H9 (cell line): Measurements from ENCODE around the gene VWA1. TPM values are rescaled to one million over a fixed set of nuclear protein-coding genes. Genes with fewer than 3 reads are reported as not detected.
A peak's percentile ranks its signal among the peaks of the same experiment; 100 is the strongest.

Source experiments
- DNase-seq: peaks from one replicate; pipeline ENCODE4 v3.0.0-alpha.2; 2017
- H2AFZ ChIP-seq: one replicate; pipeline ENCODE4 v1.6.1; 2013; ENCODE audit warnings: mild to moderate bottlenecking, low read length, control low read depth, moderate library complexity
- H2AK5ac ChIP-seq: 2 replicates; pipeline ENCODE4 v1.6.1; 2013; ENCODE audit warnings: low read length, control low read depth, mixed read lengths; ENCODE audit not compliant: insufficient read length
- H2BK120ac ChIP-seq: one replicate; pipeline ENCODE4 v1.6.1; 2013; ENCODE audit warnings: low read depth, mild to moderate bottlenecking, low read length, control low read depth, inconsistent platforms; ENCODE audit not compliant: poor library complexity, severe bottlenecking
- H2BK12ac ChIP-seq: 2 replicates; pipeline ENCODE4 v1.6.1; 2013; ENCODE audit warnings: low read length, control low read depth, mixed read lengths, low read depth; ENCODE audit not compliant: insufficient read length
- H2BK15ac ChIP-seq: 2 replicates; pipeline ENCODE4 v1.6.1; 2013; ENCODE audit warnings: low read depth, low read length, control low read depth
- H2BK20ac ChIP-seq: one replicate; pipeline ENCODE4 v1.6.1; 2013; ENCODE audit warnings: low read depth, mild to moderate bottlenecking, low read length, control low read depth, inconsistent platforms; ENCODE audit not compliant: poor library complexity, severe bottlenecking
- H2BK5ac ChIP-seq: 2 replicates; pipeline ENCODE4 v1.6.1; 2013; ENCODE audit warnings: low read length, control low read depth, mixed read lengths; ENCODE audit not compliant: insufficient read length
- H3K14ac ChIP-seq: 2 replicates; pipeline ENCODE4 v1.6.1; 2013; ENCODE audit warnings: low read length, control low read depth; ENCODE audit not compliant: insufficient read depth
- H3K18ac ChIP-seq: 2 replicates; pipeline ENCODE4 v1.6.1; 2013; ENCODE audit warnings: low read depth, mild to moderate bottlenecking, mixed read lengths, low read length, control low read depth; ENCODE audit not compliant: insufficient read length
- H3K23ac ChIP-seq: 2 replicates; pipeline ENCODE4 v1.6.1; 2013; ENCODE audit warnings: low read length, control low read depth, mixed read lengths, low read depth; ENCODE audit not compliant: insufficient read length
- H3K23me2 ChIP-seq: 2 replicates; pipeline ENCODE4 v1.6.1; 2013; ENCODE audit warnings: low read depth, mild to moderate bottlenecking, mixed read lengths, low read length, control low read depth; ENCODE audit not compliant: insufficient read length, poor library complexity, severe bottlenecking
- H3K27ac ChIP-seq: 2 replicates; pipeline ENCODE4 v1.5.1; 2013; ENCODE audit warnings: low read length, control low read depth, mixed read lengths, low read depth; ENCODE audit not compliant: insufficient read length
- H3K27me3 ChIP-seq: 2 replicates; pipeline ENCODE4 v1.6.1; 2013; ENCODE audit warnings: low read length, control low read depth, inconsistent platforms; ENCODE audit not compliant: insufficient read depth
- H3K4ac ChIP-seq: 2 replicates; pipeline ENCODE4 v1.6.1; 2013; ENCODE audit warnings: low read depth, mild to moderate bottlenecking, control low read depth, inconsistent platforms, low read length, moderate library complexity
- H3K4me1 ChIP-seq: 2 replicates; pipeline ENCODE4 v1.6.1; 2013; ENCODE audit warnings: low read length, control low read depth, inconsistent platforms; ENCODE audit not compliant: insufficient read depth
- H3K4me2 ChIP-seq: 2 replicates; pipeline ENCODE4 v1.6.1; 2013; ENCODE audit warnings: low read length, control low read depth, mixed read lengths; ENCODE audit not compliant: insufficient read length, insufficient read depth
- H3K56ac ChIP-seq: 2 replicates; pipeline ENCODE4 v1.6.1; 2013; ENCODE audit warnings: low read depth, mild to moderate bottlenecking, mixed read lengths, low read length, control low read depth; ENCODE audit not compliant: insufficient read length
- H3K79me1 ChIP-seq: 2 replicates; pipeline ENCODE4 v1.6.1; 2013; ENCODE audit warnings: low read depth, mild to moderate bottlenecking, moderate library complexity, low read length, control low read depth, inconsistent platforms; ENCODE audit not compliant: insufficient read depth, poor library complexity, severe bottlenecking
- H3K79me2 ChIP-seq: 2 replicates; pipeline ENCODE4 v1.6.1; 2013; ENCODE audit warnings: low read length, control low read depth, inconsistent platforms; ENCODE audit not compliant: insufficient read depth
- H3K9ac ChIP-seq: 2 replicates; pipeline ENCODE4 v1.6.1; 2013; ENCODE audit warnings: low read length, control low read depth, mixed read lengths; ENCODE audit not compliant: insufficient read length; ENCODE audit errors: extremely low read depth
- H3K9me3 ChIP-seq: one replicate; pipeline ENCODE4 v1.6.1; 2013; ENCODE audit warnings: low read depth, low read length, inconsistent platforms; ENCODE audit not compliant: control insufficient read depth
- H3T11ph ChIP-seq: one replicate; pipeline ENCODE4 v1.6.1; 2013; ENCODE audit warnings: mild to moderate bottlenecking, low read length, control low read depth, inconsistent platforms
- H4K20me1 ChIP-seq: one replicate; pipeline ENCODE4 v1.6.1; 2013; ENCODE audit not compliant: control insufficient read depth, insufficient read length, insufficient read depth
- H4K5ac ChIP-seq: 2 replicates; pipeline ENCODE4 v1.6.1; 2013; ENCODE audit warnings: low read depth, mild to moderate bottlenecking, mixed read lengths, low read length, control low read depth; ENCODE audit not compliant: insufficient read length
- H4K8ac ChIP-seq: replicated peaks from 2 replicates; pipeline ENCODE4 v1.6.1; 2013; ENCODE audit warnings: low read length, control low read depth, mixed read lengths, low read depth; ENCODE audit not compliant: insufficient read length
- H4K91ac ChIP-seq: 2 replicates; pipeline ENCODE4 v1.6.1; 2013; ENCODE audit warnings: low read depth, mild to moderate bottlenecking, moderate library complexity, mixed read lengths, low read length, control low read depth; ENCODE audit not compliant: insufficient read length
- H3K27ac Mint-ChIP-seq, 3 experiments: 2 replicates in 2 of 3; 3 replicates in 1 of 3; pipeline ENCODE4 v1.8.0; 2020 to 2021; ENCODE audit warnings: mixed read lengths in 3 of 3, mild to moderate bottlenecking in 1 of 3, moderate library complexity in 1 of 3
- H3K27me3 Mint-ChIP-seq: 2 replicates; pipeline ENCODE4 v1.8.0; 2021; ENCODE audit warnings: low read depth, mild to moderate bottlenecking, moderate library complexity, mixed read lengths
- H3K36me3 Mint-ChIP-seq, 3 experiments: 2 replicates in 2 of 3; 3 replicates in 1 of 3; pipeline ENCODE4 v1.8.0; 2020 to 2021; ENCODE audit warnings: low read depth in 3 of 3, mixed read lengths in 3 of 3; ENCODE audit not compliant: insufficient read depth in 1 of 3
- H3K4me1 Mint-ChIP-seq, 2 experiments: 2 replicates each; pipeline ENCODE4 v1.8.0; 2020; ENCODE audit warnings: mixed read lengths in 2 of 2
- H3K4me3 Mint-ChIP-seq, 2 experiments: 2 replicates in 1 of 2; 3 replicates in 1 of 2; pipeline ENCODE4 v1.8.0; 2020 to 2021; ENCODE audit warnings: mild to moderate bottlenecking in 2 of 2, mixed read lengths in 2 of 2, moderate library complexity in 1 of 2
- H3K9me3 Mint-ChIP-seq, 2 experiments: 2 replicates in 1 of 2; 3 replicates in 1 of 2; pipeline ENCODE4 v1.8.0; 2020; ENCODE audit warnings: mild to moderate bottlenecking in 2 of 2, mixed read lengths in 2 of 2, moderate library complexity in 1 of 2
- WGBS: extraction: QIAGEN DNeasy Blood & Tissue Kit; methylation state at CpG from one replicate; pipeline ENCODE4 v1.1.7; 2013; ENCODE audit warnings: missing lambda C conversion rate, low lambda C conversion rate, mixed read lengths; ENCODE audit not compliant: insufficient read length; ENCODE audit errors: extremely low coverage; 5-methylcytosine and 5-hydroxymethylcytosine counted together
- total RNA-seq: library from RNA; stranded (reverse); gene quantifications from 2 replicates; pipeline ENCODE4 v1.2.1, GENCODE V29; 2021
- TF ChIP-seq, protein P1 (sequence below): fragments of 200-600 bp; sonication (generic); conservative IDR thresholded peaks from 3 replicates; pipeline ENCODE4 v1.8.0; 2021; ENCODE audit warnings: antibody characterized with exemption, mild to moderate bottlenecking

Gene VWA1
- total RNA-seq, 1 experiment from 2014 or later = 57.1 TPM

DNA sequence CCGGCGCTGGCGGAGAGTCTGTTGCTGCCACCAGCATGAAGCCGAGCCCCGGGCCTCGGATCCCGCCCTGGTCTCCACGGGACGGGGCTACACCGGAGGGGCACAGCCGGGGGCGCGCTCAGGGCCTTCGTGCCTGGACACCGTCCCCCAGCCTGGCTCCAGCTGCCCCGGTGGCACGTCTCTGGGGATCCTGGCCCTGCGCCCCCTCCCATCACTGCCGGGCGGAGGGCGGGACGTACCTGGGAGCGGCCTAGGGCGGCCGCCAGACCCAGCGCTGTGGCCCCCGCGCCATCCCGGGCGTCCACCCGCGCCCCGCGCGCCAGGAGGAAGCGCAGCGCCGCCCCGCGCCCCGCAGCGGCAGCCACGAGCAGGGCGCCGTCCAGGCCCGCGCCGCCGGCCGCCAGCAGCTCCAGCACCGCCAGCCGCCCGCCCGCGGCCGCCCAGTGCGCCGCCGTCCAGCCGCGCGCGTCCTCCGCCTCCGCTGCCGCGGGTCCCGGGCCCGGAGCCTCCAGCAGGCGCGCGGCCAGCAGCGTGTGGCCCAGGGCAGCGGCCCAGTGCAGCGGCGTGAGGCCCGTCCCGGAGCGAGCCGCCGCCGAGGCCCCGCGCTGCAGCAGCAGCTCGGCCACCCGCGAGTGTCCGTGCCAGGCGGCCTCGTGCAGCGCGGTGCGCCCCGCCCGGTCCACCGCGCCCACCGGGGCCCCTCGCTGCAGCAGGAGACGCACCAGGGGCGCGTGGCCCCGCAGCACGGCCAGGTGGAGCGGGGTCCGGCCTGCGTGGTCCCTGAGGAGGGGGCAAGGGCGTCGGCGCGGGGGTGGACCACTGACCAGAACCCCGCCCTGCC, 15.5 kb upstream of the VWA1 start:
- Mint-ChIP-seq H3K27ac (peak overlapping the region in 1 of 3 experiments; percentile 85; a peak in 1 of 7 replicates), H3K4me3 (peak overlapping the region in 1 of 2 experiments; percentile 32; a peak in 1 of 5 replicates), H3K27me3 (no peaks in the 10 kb centered on the region), H3K4me1 (peaks cover 40 to 52% of the 10 kb centered on the region in 2 experiments), H3K36me3 (no peaks in the 10 kb centered on the region; a peak in 2 of 7 replicates), H3K9me3 (no peaks in the 10 kb centered on the region)
- Histone ChIP-seq H2AFZ (no peak overlapping the region), H2BK12ac (no peak overlapping the region), H3K9me3 (no peaks in the 10 kb centered on the region), H3K27ac (no peak overlapping the region), H4K5ac (no peak overlapping the region), H3K4ac (no peak overlapping the region), H3T11ph (no peak overlapping the region), H3K23me2 (no peaks in the 10 kb centered on the region), H4K20me1 (no peaks in the 10 kb centered on the region), H3K79me2 (no peaks in the 10 kb centered on the region), H4K8ac (no peak overlapping the region), H4K91ac (no peak overlapping the region), H3K14ac (peak overlapping the region; percentile 68), H3K18ac (peak overlapping the region; percentile 69), H3K9ac (no peak overlapping the region), H2AK5ac (no peak overlapping the region), H2BK5ac (no peak overlapping the region), H2BK120ac (no peak overlapping the region), H3K23ac (no peak overlapping the region), H3K56ac (no peak overlapping the region), H2BK15ac (no peak overlapping the region; the same call in 1 of the 2 replicates), H3K4me1 (peaks cover 5% of the 10 kb centered on the region; the same call in 1 of the 2 replicates), H2BK20ac (no peak overlapping the region), H3K27me3 (no peaks in the 10 kb centered on the region), H3K79me1 (no peaks in the 10 kb centered on the region), H3K4me2 (no peak overlapping the region)
- no CpG with 5 or more reads among the region's 112 CpGs for WGBS
- DNase-seq = peak; percentile 53
- TF ChIP-seq, protein P1, sequence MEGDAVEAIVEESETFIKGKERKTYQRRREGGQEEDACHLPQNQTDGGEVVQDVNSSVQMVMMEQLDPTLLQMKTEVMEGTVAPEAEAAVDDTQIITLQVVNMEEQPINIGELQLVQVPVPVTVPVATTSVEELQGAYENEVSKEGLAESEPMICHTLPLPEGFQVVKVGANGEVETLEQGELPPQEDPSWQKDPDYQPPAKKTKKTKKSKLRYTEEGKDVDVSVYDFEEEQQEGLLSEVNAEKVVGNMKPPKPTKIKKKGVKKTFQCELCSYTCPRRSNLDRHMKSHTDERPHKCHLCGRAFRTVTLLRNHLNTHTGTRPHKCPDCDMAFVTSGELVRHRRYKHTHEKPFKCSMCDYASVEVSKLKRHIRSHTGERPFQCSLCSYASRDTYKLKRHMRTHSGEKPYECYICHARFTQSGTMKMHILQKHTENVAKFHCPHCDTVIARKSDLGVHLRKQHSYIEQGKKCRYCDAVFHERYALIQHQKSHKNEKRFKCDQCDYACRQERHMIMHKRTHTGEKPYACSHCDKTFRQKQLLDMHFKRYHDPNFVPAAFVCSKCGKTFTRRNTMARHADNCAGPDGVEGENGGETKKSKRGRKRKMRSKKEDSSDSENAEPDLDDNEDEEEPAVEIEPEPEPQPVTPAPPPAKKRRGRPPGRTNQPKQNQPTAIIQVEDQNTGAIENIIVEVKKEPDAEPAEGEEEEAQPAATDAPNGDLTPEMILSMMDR = no peak
